EL (cell line): Measurements from ENCODE around the gene ATRN.

Experiments
- DNase-seq: peaks from one replicate; pipeline ENCODE4 v3.0.0-alpha.2; 2016

ATRN gene

DNA sequence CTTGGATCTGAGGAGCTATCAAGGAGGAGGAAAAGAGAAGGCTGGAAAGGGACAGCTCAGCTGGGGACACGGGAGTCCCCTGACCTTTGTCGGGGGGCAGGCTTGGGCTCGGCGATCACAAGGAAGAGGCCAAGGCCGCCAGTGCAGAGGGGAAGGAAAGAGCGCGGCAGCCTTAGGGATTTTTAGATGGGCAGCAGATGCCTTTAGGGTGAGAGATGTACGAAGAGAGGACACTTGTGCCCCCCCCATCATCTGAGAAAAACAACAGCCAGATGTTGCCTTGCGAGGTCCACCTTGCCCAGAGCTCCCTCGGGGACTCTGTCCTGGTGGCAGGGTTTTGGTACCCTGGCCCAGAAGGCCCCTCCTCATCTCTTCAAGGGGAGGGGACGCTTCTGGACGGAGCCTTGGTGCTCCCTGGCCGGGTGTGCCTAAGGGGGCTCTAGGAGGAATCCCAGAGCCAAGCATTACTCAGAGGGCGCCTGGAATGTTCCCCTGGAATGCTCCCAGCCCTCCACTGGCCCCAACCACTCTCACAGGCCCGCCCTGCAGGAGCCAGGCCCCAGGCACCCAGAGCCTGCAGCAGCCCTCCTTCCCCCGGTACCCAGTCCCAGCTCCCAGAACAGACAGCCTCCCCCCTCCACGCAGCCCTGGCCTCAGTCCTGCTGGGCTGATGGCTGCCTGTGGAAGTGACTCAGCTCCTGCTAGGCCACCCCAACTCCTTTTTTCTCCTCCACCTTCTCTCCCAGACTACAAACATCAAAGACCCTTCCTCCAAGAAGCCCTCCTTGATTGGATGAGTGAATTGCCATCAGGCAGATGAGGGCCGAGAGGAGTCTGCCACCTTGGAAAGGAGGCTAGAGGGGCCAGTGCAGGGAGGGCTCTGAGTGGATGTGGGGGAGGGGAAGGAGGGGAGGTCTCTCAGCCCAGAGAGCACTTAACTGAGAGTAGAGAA, 209.2 kb downstream of the ATRN start:
- peak; percentile 94 for DNase-seq

DNA sequence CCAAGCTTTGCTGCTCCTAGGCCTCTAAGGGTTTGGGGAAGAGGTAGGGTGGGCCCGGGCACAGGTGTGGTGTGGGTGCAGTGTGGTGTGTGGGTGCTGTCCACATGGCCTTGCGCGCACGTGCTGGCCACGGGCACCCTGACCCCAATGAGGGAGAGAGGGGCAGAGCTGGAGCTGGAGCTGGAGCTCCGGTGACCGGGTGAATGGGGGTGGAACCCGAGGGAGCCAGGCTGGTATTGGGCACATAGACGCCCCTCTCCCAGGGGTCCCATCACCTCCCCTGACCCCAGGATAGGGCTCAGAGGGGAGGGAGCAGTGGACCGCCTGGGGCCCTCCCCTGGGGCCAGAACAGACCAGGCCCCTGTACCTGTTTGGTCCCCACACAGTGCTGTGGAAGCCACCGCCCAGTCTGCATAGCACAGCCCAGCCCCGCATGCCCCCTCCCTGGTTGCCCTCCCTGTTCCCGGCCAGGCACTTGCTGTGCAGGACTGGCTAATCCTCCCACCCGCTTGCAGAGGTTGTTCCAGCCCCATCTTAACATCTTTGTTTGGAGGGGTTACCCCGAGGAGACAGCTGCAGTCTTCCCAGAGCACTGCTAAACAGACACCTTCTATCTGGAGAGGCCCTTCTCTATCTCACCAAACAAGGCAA, 210.0 kb downstream of the ATRN start:
- DNase-seq: no peak

DNA sequence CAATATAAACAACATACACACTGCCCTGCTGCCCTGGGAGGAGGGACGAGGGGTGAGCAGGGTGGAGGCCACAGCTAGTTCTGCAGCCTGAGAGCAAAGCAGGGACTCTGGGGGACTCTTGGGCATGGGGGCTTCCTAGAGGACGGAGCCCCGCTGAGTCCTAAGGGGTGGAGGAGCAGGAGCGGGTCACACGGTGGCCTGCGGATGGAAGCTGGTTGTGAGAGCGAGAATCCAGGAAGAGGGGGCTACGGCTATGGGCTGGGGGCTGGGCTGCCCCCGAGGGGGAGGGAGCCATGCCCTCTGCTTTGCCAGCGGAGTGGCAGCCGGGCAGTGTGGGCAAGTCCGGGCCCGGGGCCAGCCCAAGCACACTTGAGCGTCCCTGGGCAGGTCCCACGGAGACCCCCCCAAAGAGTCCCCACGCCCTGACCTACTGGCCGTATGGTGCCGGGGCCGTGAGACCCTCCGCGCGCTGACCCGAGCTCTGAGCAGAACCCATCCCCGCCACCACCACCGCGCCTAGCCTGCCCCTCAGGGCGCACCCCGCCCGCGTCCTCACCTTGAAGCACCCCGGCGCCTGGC, 210.6 kb downstream of the ATRN start:
- no peak for DNase-seq

DNA sequence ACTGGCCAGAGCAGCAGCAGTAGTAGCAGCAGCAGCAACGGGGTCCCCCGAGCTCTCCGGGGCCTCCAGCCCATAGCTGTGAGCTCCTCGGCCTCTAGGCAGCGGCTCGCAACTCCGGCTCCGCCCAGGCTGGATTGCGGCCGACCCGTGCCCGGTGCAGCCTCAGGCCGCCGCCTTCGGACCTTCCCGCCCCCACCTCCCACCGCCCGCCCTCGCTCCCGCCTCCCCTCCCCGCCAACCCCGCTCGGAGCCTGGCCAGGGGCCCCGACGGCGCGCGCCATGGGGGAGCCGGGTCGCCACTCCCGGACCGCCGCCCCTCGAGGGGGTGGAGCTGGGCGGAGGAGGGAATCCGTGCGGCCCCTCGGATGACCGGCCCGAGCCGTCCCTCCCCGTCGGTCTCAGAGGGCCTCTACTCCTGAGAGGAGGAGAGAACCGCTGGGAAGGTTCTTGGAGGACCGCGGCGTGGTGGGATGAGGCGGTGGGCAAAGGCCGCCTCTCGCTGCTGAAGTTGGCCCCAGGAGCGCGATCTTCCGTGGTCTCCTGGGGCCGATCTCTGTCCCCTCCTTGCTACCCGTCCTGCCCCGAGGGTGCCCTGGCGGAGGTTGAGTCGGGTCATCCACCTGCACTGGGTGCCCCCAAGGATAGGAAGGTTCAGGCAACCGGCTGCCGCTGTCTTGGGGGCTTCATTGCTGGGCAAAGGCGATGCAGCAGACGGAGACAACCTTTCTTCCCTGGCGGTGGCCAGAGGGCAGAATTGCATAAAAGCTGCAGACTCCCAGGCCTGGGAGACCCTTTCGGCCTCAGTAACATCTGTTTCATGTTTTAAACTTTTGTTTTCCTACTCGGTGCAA, 211.3 kb downstream of the ATRN start, which contains the start of gene ADAM33:
Gene ADAM33, minus strand, starts transcription at position 80 of the 851 bp plus-strand sequence. Its CDS starts 6 bp downstream, at position 74.
- DNase-seq: peak; percentile 52

DNA sequence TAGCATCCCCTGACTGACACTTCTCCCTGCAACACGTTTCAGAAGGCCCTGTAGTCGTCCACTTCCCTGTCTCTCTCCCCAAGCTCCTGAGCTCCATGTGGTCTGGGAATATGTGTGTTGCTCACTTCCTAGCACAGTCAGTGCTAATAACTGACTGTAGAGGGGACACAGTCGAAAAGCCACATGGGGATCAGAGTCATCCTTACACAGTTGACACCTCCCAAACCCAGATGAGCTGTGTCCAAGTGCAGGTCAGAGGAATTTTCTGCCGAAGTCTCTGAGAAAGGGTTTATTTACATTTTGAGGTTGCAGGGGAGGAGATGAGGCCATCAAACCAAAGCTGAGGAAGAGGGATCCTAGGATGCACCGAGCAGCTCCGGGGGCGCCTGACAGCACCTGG, 214.5 kb downstream of the ATRN start:
- no peak for DNase-seq

DNA sequence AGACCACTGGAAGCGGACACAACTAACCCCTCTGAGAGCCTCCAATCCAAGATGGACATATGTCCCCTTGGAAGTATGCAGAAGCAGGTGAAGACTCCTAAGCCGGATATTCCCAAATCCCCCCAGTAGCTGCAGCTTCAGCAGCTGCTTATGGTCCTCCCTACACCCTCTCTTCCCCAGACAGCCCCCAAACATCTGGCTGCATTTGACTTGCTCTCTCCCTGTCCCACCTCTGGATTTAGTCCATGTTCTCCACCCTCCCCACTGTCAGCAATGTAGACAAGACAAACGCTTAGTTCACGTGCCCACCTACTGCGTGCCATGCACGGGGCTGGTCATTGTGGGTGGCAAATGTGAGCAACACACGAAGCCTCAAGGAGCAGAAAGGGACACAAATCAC, 215.6 kb downstream of the ATRN start:
- no peak for DNase-seq

DNA sequence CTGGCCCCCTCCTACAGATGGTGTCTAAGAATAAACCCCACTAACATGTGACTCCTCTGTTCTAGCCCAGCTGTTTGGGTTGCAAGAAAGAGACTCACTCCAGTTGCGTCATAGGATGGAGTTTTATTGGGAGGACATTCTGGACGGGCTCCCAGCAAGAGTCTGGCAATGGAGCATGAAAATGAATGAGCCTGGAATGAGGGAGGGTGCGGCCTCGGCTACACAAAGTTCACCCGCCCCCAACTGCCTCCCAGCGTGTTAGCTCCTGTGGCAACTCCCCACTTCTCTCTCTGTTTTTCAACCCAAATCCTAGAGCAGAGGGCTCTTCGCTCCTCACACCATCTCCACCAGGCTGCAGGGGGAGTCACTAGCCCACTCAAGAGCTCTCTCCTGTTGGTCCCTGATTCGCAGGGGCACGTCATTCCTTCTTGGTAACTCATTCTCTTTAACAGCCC, 216.1 kb downstream of the ATRN start:
- peak; percentile 92 for DNase-seq

DNA sequence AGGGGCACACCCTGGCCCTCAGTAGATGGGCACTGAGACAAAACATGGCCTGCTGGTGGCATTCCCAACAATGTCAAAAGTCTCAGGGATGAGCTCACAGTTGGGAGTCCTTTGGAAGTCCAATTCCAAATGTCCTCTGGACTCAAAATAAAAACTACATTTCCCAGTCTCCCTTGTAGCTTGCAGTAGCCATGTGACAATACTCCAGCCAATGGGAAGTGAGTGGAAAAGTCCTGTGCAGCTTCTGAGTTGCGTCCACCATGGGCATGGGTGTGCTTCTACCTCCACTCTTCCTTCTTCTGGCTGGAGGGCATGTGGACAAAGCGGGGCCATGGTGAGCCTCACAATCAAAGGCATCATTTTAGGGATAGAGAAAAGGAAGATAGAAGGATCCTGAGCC, 216.8 kb downstream of the ATRN start:
- DNase-seq: peak; percentile 68

DNA sequence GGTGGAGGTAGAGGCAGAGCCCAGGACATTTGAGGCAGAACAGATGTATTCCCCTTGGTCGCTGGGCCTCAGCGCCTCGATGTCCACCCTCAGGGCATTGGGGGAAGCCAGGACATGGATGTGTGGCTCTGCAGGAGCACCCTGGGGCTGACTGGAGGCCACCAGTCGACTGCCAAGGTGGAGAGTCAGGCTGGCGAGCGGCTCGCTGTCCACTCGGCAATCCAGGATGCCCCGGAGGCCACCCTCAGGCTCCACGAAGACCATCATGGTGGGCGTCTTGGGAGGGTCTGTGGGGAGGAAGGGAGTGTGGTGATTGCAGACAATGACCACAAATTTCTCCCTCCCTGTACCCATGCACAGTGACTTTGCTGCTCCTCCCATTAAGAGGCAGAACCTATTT, 219.2 kb downstream of the ATRN start:
- DNase-seq: no peak

DNA sequence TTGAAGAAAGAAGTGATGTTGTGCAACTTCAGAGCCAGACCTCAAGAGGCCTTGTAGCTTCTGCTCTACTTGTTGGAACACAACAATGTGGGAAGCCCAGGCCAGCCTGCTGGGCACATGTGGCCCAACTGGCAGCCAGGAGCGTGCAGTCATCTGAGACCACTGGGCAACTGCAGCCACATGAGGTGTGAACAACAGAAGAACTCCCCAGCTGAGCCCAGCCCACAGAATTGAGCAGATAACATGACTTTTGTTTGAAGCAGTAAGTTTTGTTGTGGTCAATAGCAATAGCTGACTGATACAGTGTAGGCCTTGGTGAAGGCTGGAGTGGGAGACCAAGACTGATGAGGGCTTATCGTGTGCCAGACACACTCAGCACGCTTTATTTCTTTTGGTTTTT, 219.6 kb downstream of the ATRN start:
- DNase-seq: no peak

DNA sequence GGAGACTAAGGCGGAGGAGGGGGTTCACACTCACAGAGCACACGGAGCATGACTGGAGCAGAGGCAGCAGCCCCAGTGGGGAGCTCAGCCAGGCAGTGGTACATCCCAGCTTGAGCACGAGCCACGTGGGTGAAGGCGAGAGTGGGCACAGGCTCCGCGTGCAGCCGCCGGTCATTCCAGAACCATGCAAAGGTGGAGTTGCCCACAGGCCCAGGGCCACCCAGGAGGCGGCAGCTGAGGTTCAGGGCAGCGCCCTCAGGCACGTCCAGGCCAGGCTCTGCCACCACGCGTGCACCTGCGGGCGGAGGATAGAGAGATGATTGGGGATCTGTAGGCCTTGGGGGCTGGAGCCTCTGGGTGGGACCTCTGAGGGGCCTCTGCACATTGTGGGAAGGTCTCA, 220.5 kb downstream of the ATRN start:
- DNase-seq: no peak

DNA sequence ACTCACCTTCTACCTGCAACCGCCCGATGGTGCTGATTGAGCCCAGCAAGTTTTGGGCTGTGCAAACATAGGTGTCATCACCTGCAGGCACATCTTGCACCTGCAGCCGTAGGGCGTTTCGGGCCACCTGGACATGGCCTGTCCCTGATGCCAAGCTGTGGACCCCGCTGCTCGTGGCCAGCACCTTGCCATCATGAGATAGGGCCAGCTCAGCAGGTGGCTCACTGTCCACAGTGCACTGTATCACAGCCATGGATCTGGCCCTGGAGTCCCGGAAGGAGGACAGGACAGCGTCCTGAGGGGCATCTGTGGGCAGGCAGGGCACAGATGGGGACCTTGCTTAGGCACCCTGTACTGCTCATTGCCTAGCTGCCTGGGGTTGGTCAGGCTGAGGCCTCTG, 221.1 kb downstream of the ATRN start:
- DNase-seq: no peak

DNA sequence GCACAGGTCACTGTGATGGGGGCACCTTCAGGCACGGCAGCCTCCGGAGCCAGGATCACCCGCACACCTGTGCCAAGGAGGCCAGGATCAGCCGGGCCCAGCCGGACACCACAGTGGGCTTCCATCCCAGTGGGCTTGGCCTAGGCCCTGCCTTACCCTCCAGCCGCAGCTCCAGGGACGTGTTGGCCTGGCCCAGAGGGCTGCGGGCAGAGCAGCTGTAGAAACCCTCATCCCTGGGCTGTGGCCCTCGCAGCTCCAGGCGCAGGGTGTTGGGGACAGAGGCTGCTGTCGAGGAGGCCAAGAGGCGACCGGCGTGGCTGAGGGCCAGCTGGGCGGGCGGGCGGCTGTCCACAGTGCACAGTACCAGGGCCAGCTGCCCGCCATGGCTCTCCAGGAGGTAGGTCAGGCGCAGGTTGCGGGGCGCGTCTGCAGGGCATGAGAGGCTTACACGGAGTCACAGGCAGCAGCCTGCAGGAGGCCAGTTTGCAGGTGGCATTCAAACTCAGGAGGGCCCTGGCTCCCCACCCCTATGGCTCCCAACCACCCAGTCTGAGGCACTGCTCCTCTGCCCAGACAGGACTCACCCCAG, 222.0 kb downstream of the ATRN start:
- DNase-seq: no peak

DNA sequence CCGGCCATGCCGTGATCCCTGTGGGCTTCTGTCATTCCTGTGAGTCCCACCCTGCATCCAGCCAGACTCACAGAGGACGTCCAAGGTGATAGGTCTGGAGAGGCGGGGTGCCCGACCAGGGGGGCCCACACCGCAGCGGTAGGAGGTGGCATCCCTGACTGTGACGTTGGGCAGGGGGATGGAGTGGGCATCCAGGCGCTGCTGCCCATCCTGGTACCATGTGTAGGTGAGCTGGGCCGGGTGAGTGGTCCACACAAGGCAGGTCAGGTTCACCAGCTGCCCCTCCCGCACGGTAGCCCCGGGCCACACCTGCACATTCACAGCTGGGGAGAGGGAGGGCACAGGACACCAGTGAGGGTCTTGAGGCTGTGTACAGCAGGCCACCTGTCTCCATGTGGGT, 222.6 kb downstream of the ATRN start:
- no peak for DNase-seq

DNA sequence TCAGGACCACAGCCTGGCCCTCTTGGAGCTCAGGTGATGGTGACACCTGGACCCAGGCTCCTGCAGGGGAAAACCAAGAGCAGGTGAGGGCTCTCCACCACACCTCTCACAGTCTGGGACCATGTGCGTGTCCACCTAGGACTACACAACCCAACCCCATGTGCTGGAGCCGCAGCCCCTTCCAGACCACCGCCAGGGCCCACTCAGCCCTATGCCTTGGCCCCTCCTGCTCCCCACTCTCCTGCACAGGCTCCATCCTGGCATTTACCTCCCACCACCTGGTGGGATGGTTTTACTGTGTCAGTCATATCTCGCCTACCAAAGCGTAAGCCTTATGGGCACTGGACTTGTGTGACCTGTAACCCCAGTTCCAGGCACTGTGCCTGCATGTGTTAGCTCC, 224.0 kb downstream of the ATRN start:
- no peak for DNase-seq

DNA sequence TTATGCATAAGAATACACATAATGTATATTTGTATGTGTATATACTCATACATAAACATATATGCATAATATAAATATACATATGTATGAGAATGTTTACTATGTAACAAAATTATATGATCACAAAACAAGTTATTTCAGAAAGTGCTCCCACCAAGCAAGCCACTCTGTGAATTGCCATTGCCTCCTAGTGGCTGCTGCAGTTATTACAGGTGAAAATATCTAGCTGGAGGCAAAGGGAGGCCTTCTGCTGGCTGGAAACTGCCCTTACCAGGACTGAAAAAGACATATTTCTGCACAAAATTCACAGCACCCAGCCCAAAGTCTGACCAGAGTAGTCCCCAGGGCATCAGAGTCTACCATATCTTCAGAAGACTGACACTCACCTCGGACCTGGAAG, 225.4 kb downstream of the ATRN start:
- DNase-seq: no peak

DNA sequence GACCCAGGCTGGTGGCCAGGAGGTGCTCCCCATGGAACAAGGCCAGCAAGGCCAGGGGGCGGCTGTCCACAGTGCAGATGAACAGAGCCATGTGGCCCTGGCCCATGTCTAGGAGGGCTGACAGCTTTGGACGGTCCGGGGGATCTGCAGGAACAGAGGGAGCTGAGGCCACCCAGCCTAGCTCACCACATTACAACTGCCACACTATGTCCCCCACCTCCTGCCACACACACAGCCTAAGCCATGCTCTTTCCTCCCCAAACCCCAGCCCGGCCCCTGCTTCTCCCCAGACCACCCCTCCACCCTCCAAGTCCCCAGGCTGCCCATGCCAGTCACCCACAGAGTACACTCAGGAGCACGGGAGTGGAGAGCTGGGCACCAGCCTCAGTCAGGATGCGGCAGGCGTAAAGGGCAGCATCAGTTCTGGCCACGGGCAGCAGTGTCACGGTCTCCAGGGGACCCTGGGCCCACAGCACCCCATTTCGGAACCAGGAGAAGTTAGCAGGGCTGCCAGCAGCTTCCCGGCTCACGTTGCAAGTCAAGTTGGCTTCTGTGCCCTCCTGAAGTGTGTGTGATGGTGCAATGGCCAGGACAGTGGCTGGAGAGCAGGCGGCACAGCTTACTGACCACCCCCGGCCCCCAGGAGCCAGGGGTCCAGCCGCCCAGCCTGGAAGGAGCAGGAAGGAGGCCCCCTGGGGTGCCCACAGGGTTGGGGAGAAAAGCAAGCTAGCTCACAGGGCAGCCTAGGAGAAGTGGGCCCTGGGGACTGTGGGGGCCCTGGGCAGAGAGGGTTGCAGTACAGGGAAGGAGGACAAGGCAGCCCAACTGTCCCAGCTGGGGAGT, 226.1 kb downstream of the ATRN start:
- no peak for DNase-seq

DNA sequence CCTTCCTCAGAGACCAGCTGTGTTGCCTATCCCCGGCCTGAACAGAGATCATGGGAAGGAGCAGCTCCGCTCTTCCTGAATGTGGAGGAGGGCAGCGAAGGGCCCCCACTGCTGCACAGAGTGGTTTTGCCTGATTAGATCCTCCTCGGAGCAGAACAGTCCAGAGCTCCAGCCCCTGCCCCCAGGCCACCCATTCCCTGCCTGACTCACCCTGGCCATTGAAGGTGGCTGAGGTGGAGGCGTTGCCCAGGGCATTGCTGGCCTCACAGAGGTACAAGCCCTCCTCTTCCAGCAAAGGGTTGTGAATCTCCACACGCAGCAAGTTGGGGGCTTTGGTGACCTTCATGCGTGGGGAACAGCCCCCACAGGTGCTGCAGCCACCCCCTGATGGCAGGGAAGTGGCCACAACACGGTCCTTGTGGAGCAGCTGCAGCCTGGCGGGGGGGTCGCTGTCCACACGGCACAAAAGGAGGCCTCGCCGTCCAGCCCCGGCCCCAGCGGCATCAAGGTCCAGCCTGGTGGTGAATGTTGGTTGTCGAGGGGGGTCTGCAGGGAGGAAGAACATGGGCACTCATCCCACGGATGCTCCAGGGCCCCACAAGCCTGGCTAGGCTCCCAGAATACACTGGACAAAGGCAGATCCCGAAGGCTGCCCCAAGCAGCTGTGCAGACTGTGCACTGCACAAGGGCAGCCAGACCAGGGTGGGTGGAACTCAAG, 226.9 kb downstream of the ATRN start:
- DNase-seq: no peak

DNA sequence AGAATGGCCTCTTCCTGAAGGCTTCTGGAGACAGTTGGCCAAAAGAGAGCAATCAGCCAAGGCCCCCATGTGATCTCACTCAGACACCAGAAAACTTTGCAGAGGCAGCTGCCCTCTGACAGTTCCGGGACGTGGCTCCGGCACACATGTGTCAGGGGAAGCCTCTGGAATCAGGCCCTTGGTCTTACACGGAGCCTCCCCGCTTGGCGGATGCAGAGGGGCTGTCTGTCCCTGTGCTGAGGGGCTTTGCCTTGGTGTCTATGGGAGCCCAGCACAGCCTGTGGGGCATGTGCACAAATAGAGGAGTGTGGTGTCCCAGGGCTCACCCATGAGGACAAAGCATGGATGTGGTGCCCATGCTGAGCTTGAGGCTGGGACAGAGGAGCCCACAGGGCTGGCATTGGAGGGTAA, 227.8 kb downstream of the ATRN start:
- no peak for DNase-seq

DNA sequence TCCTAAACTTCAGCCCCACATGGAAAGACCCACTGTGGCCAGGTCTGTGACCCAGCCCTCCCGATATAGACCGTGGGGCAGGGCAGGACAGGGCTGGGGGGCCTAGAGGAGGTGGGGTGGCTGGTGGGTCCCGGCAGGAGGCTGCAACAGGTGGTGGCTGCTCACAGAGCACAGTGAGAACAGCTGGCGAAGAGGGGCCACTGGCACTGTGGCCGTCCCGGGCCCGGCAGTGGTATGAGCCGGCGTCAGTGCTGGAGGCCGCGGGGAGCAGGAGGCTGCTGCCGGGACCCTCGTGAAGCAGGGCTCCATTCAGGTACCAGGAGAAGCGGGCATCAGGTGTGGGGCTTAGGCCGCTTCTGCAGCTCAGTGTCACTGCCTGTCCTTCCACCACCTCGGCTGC, 228.2 kb downstream of the ATRN start:
- DNase-seq: no peak
